ENCODE measurements around the gene CAPN12. TPM values are rescaled to one million over a fixed set of nuclear protein-coding genes. Genes with fewer than 3 reads are reported as not detected.

CAPN12 gene
- total RNA-seq, 1 donor from 2014 or later = 0.31 TPM

DNA sequence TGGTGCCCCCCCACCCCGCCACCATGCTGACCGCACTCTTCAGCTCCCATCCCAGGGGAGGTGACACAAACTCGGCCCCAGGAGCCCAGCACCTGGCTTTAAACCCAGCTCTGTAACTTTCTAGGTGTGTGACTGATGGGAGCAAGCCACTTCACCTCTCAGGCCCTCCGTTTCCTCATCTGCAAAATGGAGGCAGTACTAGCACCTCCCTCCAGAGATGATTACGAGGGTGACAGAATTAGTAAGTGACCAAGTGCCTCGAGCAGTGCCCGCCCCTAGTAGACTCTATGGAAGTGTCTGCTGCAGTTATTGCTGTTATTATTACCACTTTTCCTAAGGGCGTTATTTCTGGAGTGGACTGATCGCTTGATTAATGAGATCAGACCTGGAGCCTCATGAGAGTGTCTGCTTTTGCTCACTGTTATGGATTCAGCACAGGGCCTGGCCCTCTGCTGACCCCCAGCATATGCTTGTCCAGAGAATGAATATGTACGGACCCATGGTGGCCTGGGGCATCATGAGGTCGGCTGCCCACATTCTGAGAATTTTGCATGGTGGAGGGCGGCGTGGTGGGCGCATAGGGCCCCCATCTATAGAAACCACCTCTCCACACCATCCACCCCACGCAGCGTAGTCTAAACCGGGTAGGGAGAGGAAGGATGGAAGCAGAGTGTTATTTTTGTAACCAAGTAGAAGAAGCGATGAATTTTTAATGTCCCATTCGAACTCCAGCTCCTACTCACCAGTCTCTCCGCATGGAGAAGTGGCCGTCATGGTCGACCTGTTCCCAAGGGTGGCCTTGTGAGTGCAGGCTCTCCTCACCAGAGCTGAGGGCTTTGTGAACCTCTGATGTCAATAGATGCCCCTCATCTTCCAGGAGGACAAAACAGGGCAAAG, 48.2 kb downstream of the CAPN12 start:
- no peak for DNase-seq

DNA sequence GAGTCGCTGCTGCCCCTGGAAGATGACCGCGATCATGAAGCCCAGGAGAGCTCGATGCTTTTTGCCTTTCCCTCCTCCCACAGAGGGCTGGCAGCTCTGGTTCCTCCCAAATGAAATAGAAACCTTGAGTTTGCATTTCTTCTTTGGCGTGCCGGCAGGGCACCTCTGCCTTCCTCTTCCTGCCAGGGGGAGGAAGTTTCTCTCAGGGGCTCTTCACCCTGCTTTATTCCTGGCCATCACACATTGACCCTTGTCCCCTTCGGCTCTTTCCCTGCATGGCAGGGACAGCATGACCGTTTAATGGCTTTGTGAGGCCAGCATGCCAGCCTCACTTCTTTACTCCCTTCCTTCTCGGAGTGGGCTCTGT, 49.0 kb downstream of the CAPN12 start:
- no peak for DNase-seq

DNA sequence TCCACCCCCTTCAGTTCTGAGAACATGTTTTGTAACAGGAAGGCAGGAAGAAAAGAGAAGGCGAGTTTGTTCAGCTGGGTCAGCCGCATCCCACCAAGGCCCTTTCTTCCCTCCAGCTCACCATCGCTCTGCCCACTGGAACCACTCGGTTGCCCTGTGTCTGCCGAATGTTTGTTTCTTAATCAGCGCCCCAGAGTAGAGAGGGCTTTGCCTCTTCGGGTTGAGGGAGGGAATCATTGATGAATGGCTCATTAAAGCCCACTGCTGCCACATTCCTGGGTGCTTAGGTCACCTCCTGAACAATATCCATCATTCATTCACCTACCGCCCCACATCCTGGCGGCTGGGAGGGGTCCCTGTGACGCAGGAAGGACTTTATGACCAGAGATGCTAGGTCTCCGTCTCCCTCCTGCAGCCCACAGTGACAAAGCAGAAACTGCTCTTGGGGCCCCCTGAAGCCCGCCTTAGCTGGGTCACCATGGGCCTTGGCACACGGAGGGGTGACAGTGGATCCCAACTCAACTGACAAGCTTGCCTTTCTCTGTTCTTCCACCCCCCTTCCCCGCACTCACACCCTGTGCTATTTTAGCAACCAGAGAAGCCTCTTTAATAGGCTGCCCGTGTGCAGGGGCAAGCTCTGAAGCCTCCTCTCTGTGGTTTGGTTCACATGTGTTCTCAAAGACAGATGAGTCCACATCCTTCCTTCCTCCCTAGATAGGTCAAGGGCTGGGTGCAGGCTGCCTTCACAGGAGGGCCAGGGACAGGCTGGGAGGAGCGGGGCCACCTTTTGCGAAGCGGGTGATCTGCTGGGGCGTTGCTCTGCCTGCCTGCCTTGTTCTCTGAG, 50.7 kb downstream of the CAPN12 start:
- peak; percentile 63 for DNase-seq

DNA sequence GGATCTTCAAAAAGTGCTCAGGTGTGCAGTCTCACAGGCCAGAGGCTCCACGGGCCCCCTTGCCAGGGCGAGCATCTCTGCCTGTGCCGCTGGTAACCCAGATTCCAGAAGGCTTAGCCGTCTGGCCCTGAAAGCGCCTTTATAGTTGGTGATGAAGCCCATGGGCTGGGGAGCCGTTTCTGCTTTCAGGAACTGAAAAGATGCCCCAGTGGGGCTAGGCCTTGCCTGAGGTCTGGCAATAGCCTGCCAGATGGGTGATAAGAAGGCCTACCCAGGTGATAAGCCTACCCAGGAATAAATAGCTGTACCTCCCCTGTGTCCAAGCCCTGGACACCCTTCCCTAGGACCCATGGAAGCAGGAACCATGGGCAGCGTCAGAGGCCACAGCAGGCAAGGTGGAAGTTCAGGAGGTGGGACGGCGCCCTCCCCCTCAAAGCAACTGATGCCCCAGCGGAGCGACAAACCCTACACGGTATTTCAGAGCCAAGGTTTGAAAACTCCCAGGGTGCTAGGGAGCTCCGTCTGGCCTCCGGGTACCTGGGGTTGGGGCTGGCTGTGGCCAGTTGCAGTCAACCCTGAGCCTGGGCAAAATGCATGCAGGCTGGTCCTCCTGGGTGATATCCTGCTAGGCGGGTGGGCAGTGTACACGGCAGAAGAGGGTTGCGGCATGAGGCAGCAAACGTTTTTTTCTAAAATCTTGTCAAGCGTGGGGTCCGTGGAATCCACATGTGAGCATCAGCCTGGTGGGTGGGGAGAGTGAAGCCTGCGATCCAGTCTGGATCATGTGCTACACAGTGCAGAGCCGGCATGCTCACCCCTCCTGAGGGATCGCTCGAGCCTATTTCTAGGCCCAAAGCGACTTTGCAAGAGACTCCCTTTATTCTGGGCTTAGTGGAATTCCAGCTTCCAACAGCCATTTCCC, 51.6 kb downstream of the CAPN12 start:
- no peak for DNase-seq

DNA sequence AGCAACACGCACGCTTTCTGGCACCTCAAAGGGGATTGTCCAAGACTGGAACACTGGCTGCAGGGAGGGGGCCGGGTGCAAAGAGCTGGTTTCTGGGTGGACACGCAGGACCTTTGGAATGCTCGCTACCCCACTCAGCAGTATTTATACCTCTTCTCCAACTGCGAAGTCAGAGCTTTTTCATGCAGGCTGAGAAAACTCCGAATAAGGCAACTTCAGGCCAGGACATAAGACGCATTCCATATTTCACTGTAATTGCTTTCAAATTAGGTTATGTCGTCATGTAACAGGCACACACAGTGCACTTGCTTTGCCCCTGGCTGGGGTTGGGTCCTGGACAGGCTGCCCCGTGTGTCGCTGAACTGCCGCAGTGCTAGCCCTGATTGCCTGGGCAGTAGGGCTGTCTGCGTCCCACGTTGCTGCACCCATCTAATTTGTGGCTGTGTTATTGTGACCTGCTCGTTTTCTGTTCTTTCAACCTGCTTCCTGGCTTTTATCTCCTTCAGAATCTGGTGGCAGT, 52.3 kb downstream of the CAPN12 start:
- DNase-seq = peak; percentile 56

DNA sequence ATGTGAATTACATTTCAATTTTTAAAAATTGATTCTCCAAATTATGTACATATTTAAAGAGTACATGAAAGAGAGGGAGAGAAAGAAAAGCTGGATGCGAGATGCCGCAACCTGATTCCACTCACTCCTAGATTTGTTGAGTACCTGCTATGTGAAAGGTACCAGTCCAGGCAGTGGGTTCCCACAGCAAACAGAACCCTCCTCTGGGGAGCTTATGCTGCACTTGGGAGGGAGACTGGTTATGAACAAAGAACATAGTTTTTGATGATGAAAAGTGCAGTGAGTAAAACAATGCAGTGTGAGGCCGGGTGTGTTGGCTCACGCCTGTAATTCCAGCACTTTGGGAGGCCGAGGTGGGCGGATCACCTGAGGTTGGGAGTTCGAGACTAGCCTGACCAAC, 53.4 kb downstream of the CAPN12 start:
- DNase-seq = no peak

DNA sequence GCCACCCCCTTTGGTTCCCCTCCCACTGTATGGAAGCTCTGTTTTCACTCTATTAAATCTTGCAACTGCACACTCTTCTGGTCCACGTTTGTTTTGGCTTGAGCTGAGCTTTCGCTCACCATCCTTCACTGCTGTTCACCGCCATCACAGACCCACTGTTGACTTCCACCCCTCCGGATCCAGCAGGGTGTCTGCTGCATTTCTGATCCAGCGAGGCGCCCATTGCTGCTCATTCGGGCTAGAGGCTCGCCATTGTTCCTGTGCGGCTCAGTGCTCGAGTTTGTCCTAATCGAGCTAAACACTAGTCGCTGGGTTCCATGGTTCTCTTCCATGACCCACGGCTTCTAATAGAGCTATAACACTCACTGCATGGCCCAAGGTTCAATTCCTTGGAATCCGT, 54.1 kb downstream of the CAPN12 start:
- DNase-seq = no peak

DNA sequence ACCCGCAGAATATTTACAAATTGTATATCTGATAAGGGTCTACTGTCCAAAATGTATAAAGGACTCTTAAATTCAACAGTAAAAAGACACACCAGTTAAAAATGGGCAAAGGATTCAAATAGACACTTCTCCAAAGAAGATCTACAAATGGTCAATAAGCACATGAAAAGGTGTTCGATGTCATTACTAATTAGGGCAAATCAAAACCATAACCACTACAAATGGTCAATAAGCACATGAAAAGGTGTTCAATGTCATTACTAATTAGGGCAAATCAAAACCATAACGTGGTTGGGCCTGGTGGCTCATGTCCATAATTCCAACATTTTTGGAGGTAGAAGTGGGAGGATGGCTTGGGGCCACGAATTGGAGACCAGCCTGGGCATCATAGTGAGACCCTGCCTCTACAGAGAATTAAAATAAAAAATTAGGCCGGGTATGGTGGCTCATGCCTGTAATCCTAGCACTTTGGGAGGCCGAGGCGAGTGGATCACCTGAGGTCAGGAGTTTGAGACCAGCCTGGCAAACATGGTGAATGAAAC, 56.4 kb downstream of the CAPN12 start:
- no peak for DNase-seq

DNA sequence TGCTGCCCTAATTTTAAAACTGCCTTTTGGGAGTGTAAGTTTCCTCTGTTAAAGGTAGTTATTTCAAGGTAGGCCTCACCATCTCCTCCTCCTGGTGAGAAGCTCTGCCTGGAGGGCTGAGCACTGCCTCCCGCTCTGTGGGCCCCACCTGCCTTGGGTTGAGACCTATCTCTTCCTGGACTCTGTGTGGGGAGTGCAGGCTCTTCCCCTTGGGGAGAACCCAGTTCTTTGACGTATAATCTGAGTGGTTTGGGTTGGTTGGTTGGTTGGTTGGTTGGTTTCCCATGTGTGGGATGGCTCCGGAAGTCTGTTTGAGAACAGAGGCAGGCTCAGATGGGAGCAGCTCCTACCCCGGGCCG, 57.8 kb downstream of the CAPN12 start:
- DNase-seq = no peak

DNA sequence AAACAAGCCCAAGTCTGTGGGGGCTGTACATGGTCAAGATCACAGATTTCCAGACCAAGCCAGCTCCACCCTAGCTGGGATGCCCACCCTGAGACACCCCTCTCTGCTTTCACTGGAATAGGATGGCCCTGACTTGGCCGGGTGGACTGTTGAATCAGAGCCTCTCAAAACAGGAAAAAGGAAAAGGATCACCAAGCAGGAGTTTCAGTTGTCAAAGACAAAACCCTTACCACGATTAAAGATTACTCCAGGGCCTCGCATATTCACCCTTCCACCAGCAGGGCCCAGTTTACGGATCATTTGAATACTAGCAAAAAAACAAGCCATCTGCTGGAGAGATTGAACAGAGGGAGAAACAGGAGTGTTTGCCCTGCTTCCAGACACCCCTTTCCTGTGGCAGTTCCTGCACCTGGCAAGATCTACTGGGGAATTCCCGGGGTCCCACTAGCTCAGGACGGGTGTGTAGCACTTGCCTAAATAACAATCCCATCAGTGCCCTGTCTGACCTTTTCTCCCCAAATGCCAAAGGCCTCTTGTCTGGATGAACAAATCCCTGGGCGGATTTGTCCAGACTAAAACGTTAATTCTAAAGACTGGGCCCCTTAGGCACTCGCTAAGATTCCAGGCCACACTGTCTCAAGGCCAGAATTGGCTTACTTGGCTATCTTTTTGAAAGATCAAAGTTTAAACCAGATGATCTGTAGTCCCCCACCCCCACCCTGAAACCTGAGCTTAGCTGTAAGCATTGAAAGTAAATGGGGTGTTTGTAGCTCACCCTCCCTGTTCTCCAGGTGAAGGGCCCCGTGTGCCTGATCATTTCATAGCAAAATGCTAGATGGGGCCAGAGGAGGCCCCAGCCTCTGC, 58.4 kb downstream of the CAPN12 start:
- DNase-seq = no peak

DNA sequence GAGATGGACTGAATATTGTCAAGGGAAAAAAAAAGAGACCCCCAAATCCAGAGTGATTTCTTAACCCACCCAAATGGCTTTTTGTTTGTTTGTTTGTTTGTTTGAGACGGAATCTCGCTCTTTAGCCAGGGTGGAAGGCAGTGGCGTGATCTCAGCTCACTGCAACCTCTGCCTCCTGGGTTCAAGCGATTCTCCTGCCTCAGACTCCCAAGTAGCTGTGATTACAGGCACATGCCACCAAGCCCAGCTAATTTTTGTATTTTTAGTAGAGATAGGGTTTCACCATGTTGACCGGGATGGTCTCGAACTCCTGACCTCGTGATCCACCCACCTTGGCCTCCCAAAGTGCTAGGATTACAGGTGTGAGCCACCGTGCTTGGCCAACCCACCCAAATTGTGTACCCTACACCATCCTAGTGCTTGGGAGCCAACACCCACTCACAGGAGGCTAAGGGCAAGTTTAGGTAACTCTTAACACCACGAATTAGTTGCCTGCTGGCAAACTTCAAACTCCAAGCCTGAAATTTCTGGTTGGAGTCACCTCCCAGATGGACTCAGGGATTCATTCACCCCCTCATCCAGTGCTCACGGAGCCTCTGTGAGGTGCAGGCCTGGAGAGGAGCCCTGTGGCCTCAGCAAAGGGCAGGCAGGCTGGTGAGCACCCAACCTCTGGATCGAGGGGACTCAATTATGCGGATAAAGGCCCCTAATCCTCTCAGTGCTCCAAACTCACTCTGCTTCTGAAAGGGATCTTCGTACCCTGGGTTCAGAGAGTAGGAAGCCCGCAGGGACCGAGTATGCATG, 59.2 kb downstream of the CAPN12 start:
- no peak for DNase-seq

DNA sequence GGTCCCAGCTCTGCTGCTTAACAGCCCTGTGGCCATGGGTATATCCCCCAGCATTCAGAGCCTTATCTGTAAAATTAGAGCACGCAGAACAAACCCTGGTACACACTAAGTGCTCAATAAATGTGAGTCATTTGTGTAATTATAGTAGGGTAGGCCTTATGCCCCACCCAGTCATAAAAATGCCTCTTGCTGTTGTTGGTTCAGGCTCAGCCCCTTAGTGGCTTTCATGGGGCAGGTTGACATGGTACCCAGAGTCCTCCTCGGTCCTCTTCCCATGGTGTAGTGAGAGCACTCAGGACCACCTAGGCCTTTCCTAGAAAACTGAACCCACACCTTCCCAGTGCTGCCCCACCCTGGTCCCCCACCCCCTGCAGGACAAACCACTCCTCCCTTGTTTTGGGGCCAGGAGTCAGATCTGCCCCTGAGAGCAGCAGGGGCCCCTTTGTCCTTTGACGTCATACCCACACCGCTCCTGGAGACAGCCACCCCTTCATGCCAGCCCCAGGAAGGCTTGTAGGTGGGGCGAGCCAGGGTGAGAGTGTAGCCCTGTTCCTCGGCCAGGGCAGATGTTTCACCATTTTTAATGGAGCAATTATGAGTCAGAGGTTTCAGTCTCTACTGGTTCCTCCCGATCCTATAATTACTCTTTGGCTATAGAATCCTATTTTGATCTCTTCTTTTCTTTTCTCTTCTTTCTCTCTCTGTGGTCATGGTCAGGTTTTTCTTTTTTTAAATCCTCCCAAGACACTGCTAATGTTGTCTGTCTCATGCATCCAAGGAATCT, 60.0 kb downstream of the CAPN12 start:
- DNase-seq = no peak

DNA sequence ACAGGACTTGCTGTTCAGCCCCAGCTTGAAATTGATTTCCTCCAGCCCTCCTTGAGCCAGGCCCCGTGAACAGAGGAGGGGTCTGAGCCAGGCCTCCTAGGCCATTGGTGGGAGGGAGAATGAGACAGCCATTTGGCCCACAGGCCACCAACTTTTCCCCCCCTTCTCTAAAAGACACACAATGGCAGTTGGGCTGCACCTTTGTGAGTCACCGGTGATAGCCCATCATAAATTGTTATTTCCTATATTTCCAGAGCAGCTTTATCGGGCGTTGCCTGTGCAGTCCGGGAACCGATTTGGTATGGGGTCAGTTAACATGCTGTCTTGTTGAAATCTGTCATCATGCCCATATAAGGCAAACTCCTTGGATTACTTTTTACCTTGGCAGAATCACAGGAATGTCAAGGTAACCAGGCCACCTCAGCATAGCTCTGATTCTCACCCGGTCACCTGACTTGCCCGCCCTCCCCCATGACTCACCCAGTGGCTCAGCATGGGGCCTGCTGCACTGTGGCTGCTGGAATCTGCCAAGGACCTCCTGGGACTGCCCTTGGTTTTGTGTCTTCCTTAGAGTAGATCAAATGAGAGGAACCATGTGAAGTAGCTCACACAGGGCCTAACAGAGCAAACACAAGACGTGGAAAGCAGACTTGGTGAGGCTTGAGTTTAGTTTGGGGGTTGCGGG, 60.7 kb downstream of the CAPN12 start:
- no peak for DNase-seq

DNA sequence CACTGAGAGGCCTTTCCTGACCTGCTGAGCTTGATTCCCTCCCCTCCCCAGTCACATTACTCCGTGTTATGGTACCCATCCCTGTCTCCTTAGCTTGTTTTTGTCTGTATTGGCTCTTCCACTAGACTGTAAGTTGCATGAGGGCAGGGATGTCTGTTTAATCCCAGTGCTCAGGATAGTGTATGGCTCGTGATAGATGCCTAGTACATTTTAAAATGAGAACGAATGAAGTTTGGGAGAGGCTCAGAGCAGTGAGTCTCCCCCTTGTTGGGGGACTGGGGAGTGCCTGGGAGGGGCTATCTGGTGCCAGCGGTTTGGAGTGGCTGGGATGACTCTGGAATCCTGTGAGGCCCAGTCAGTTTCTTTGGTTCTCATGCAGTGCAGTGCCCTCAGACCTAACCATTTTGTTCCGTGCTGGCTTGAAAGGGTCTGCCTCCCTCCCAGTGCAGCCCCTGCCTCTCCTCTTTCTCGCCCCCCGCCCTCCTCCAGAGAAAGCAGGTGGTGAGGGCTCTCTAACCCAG, 61.3 kb downstream of the CAPN12 start:
- peak; percentile 74 for DNase-seq

DNA sequence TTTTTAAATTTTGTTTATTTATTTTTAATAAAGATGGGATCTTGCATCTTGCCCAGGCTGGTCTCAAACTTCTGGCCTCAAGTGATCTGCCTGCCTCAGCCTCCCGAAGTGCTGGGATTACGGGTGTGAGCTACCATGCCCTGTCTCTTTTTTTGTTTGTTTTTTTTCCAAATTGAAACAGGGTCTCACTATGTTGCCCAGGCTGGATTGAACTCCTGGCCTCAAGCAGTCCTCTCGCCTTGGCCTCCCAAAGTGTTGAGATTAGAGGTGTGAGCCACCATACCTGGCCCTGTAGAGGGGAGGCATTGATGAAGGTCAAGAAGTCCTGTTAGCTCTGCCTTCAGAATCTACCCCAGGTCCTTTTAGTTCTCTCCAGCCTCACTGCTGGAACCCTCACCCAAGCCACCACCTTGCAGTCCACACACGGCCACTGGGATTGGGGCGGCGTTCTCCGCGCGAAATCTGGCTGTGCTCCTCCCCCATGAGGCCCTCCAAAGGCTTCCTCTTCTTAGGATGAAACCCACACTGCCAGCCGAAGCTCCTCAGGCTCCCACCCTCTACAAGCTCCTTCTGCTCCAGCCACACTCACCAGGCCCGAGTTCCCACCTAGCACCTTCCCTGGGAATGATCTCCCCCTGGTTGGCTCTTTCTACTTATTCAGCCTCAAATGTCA, 61.9 kb downstream of the CAPN12 start:
- DNase-seq = no peak

All from tongue (tissue), 2 donors.